T follicular helper cell (primary cell): ENCODE measurements around the gene SAP30.

ENCODE experiments used
- DNase-seq: peaks from one replicate; pipeline ENCODE4 v3.0.0-alpha.2; 2020; ENCODE audit warnings: low read depth
- total RNA-seq, 2 experiments: gene quantifications; one replicate each; lab custom pipeline; 2026; lab: John Stamatoyannopoulos, UW

SAP30 gene, protein sequence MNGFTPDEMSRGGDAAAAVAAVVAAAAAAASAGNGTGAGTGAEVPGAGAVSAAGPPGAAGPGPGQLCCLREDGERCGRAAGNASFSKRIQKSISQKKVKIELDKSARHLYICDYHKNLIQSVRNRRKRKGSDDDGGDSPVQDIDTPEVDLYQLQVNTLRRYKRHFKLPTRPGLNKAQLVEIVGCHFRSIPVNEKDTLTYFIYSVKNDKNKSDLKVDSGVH
- total RNA-seq: 5.1 to 12.6 reads per million in 2 experiments

DNA sequence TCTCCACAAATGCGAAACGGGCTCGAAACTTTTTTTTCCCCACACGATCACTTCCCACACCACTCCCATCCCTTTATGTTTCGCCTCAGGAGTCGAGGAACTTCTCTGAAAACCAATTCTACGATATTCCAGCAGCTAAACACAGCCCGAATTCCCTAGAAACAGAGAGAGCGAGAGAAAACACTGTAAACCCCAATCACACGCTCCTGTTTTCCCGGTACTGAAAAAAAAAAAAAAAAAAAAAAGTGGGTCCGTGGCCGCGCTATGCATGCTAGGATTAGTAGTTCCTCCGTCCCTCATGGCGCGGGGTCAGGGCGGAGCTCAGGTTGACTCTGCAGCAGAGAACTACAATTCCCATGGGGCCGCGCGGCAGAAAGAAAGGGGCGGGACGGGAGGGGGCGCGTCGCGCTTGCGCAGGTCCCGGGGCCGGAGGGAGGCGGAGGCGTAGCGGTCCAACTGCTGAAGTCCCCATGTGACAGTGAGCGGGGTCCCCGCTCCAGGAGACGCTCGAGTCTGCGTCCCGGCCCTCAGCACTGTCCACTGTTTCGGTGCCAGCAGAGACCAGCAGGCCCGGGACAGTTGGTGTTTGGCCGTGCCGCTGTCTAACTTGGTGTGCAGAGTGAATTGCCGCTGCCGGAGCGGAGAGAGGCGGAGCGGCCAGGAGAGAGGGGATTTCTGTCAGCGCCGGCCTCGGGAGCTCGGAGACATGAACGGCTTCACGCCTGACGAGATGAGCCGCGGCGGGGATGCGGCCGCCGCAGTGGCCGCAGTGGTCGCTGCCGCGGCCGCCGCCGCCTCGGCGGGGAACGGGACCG is at the start of gene SAP30:
Gene SAP30, plus strand, starts transcription at position 478 of the 815 bp plus-strand sequence. Its CDS starts 229 bp downstream, at position 707.
- peak; percentile 96 for DNase-seq

DNA sequence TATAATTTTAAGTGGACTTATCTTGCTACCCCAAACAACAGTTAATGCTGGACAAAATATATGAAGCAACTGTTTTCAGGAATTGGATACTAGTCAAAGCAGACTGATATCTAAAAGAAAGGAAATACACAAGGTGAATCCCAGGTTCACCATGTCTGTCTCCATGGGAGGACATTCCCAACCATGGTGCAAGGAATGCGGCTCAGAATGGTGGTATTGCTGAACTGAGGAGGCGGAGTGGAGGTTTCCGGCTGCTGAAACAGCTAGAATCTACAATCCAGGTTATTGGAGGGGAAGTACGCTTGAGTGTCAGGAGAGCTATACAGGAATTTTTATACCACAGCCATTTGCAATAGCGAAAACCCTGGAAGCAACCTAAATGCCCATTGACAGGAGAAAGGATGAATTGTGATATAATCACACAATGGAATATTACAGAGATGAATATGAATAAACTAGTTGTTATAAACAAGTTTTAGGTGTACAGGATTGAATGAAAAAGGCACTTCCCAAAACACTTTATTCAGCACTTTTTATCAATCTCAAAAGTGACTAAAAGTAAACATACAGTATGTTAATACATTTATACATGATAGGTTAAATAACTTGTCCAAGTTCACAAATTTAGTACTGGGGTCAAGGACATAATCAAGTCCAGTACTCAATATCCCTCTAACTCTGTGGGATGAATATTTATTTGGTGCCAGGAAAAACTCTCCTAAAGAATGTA is 45.6 kb upstream of the SAP30 start:
- DNase-seq: no peak

DNA sequence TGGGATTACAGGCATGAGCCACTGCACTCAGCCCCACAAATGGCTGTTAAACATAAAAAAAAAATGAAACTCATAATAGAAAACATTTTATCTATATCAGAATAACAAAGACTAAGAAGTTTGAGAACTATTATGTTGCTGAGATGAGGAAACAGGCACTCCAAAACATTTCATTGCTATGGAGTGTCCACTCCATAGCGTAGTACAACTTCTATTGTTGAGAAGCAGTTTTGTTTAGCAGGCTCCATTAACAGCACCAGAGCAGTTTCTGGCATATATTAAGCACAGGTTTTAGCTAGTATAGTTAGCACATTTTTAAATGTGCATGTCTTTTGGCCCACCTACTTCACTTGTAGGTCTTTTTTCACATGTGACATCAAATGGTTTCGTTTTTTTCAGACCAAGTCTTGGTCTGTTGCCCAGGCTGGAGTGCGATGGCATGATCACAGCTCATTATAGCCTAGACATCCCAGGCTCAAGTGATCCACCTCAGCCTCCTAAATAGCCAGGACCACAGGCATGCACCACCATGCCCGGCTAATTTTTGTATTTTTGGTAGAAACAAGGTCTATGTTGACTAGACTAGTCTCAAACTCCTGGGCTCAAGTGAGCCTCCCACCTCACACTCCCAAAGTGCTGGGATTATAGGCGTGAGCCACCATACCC is 42.4 kb upstream of the SAP30 start:
- DNase-seq: no peak

DNA sequence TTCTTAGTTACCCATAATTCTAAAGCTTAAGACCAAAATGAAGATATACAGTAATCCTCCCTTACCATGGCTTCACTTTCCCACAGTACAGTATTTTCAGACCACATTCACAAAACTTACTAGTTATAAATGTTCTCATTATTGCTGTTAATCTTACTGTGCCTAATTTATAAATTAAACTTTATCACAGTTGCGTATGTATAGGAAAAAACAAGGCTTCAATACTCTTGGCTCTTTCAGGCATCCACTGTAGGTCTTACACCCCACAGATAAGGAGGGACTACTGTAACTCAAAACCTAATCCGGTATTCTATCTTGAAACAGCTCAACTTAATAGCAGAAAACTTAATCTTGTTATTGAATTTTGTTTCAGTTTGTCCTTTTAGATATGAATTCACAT is 40.2 kb upstream of the SAP30 start:
- DNase-seq: no peak

DNA sequence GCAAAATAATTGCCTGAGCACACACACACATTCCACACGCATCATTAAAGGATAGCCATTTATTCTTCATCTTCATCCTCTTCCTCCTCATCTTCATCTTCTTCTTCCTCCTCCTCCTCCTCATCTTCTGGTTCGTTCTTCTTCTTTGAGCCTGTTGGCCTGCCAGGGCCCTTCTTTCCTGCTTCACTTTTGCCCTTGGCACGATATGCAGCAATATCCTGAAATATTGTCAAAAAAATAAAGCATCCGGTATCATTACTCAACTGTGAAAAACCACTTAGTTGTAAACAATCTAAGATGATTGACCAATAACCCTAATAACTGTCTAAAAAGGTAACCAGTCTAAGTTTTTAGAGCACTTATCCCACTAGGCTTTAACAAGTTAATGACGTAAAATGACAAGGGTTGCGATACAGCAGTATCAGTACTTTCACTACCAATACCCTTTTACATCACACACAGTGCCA is 38.7 kb upstream of the SAP30 start:
- DNase-seq: no peak

DNA sequence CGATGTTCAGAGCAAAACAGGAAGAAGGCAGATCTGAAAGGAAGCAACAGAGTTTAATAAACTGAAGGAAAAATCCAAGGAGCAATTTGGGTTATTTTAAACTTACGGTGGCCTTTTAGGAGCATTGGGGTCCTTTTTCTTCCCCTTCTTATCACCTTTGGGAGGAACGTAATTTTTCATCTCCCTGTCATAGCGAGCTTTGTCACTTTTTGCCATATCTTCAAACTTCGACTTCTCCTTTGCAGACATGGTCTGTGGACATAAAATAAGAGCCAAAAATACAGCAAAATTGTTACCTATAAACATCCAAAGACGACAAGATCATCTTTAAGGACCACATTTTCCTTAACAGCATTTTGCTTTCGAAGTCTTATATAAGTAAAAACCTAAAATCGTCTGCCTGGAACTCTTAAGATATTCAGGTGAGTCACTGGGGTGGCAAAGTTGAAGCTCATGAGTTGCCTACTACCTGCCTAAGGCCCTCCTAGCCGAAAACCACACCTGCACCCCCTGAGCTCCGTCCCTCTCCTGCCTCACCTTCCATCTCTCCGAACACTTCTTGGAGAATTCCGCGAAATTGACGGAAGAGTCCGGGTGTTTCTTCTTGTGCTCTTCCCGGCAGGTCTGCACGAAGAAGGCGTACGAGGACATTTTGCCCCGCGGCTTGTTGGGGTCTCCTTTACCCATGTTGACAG is 37.6 kb upstream of the SAP30 start:
- DNase-seq: peak; percentile 8

DNA sequence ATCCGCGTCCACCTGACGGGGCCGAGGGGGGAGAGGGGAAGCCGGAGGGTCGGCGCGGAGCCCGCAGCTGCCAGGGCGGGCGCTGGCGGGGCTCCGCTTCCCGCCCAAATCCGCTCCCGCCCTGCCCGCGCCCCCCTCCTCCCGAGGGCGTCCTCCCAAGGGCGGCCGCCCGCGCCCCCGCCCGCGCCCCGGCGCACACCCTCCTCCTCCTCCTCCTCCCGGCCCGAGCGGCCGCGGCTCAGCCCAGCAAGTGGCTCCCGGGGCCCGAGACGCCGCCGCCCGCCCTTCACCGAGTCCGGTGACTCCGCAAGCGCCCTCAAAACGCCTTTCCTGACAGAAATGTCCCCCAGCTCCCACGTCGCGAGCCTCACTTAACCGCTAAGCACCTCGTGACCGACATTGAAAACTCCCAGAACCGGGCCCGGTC is 37.1 kb upstream of the SAP30 start:
- DNase-seq: peak; percentile 33

DNA sequence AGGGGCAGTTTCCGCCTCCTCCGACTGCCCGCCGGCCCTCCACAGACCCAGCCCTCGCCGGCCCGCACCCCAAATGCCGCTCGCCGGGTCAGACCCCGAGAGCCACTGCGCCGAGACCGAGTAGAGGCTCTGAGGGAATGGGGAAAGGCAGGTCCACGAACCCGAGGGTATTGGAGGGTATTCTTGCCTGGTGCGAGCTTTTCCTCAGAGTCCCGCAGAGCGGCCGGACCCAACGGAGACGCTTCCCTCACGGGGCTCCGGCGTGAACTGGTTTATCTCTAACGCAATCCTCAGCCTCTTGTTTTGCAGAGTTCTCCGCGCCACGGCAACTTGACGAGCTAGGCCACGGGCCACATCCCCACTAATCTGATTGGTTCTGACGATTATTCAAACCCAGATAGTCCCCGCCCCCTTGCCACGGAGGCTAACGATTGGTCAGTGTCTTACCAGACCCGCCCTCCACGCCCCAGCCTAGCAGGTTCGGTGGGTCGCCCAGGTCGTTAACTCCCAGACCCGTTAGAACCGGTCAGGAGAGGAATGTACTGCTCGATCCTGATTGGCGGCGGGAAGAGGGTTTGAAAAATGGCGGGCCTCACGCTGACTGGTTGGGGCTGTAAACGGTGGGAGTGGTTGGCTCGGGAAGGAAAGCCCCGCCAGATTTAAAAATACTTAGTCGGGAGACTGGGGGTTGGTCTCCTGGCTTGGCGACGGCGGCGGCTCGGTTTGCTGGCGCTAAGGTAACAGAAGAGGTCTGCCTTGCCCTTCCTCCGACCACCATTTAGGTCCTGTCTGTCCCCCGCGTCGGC is 36.5 kb upstream of the SAP30 start, which contains the start of gene HMGB2:
Gene HMGB2, minus strand, starts transcription at position 274 of the 806 bp plus-strand sequence. CDS start 709 bp downstream, outside the sequence.
- DNase-seq: peak; percentile 99

DNA sequence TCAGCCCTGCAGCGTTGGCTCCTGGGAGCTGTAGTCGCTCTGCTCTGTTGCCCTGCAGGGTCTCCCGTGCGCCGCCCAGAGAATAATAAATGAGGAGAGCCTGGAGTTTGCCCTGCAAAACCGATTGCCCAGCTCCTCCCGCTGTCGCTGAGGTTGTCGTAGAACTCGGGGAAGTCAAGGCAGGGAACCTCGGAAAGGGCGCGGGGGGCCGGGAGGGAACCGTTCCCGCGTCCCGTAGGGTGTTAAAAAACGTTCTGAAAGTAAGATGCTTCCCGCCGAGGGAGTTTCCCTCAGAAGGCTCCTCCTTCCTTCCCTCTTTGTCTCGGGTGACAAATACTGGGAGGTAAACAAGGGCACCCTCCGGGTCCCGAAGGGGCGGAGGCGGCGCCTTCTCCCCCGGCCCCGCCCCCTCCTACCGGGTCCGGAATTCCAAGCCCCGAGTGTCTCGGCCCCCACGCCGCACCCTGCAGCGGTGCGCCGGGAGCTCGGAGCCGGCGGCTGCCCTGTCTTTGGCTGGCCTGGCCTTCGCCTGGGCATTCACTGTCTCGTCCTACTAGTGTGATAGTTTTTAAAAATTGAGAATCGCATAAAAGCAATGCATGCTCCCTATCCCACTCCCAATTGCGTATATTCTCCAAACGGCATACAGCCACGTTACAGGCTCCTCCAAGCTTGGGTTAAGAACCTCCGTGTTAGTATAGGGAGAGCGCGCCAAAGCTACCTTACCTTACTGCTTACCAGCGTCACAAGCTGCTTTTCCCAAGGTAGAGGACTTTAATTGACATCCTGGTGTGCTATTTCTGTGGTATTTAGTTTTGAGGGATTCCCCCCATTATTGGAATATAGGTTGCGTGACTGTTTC is 35.6 kb upstream of the SAP30 start:
- DNase-seq: no peak

DNA sequence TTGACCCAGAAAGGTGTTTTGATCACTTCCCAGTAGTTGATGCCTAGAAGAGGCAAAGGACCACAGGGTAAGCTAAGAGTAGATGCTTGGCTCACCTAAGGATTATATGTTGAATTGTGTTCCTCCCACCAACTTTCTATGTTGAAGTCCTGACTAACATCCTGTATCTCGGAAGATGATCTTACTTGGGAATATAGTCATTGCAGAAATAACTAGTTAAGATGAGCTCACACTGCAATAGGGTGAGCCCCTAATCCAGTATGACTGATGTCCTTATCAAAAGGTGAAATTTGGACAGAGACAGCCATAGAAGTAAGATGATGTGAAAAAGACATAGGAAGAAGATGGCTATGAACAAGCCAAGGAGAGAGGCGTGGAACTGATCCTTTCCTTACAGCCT is 33.3 kb upstream of the SAP30 start:
- no peak for DNase-seq

DNA sequence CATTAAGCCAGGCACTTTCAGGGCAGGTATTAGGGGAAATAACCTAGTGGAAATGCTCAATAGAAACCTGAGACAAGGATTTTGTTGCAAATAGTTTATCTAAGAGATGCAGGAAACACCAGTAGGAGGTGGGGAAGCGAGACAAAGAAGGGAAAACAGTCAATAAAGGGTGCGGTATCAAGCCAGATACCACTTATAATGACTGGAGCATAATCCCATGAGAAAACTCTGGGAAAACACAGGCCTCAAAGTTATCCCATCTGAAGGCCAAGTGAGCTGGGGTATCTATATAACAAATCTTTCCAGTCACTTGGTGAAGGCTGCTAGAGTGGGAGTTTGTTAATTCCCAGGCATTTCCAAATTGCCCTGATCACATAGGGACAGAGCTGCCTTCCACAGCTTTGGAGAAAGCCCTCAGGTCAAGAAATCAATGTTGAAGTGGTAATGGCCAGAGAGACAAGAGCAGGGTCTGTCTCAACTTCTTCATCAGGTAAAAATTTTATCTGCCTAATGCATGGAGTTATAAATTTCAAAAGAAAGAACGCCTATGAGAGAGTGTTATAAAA is 26.8 kb upstream of the SAP30 start:
- no peak for DNase-seq

DNA sequence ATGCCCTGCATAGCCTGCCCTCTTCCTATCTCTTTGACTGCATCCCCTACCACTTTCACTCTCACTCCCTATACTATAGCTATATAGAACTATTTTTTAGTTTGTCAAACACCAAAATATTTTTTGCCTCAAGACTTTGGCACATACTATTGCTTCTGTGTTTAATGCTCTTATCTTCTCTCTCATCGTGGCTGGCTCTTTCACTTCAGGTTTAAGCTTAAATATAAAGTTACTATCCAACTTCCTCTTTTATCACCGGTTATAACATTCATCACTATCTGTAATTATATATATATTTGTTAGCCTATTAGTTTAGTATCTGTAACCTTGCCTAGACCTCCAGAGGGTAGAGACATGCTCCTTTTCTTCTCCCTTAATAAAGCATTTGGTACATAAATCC is 25.1 kb upstream of the SAP30 start:
- no peak for DNase-seq

DNA sequence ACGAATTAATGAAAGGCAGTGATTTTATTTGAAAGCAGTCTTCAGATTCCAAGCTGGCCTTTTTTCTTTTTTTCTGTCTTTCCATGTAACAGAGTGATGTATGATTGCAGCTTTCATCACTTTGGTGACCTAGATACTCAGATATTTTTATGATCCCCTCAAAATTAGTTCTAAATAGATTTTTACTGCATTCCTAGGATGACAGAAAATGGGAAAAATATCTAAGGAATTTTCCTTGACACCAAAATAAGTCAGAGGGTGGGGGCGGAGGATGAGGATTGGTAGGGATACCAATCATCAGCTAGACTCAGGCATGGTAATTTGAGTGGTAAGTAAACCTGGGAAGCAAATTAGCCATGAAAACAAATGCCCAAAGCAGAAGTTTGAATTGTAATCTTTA is 24.7 kb upstream of the SAP30 start:
- DNase-seq: no peak

DNA sequence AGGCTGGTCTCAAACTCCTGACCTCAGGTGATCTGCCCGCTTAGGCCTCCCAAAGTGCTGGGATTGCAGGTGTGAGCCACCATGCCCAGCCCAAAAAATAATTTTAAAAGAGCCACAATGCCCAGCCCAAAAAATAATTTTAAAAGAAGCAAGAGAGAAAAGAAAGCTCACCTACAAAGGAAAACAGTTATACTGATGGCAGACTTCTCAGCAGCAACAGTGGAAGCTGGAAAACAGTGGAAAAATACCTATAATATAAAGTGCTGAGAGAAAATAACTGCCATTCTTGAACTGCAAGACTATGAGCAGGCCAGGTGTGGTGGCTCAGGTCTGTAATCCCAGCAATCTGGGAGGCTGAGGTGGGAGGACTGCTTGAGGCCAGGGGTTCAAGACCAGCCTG is 23.3 kb upstream of the SAP30 start:
- DNase-seq: no peak

DNA sequence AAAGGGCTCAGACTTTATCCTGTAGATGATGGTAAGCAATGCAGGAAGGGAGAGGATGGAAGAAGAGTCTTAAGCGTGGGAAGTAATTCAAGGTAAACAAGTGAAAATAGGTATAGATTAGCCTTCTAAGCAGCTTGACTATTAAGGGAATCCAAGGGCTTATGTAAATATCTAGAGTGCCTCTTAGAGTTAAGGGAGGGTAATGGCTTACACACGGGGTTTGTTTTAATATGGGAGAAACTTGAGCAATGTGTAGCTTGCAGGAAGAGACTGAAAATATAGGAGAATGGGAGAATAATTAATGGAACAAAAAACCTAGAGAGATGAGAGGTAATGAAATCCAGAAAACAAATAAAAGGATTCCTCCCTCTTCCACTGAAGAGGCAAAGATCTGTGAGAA is 12.8 kb upstream of the SAP30 start:
- DNase-seq: no peak

DNA sequence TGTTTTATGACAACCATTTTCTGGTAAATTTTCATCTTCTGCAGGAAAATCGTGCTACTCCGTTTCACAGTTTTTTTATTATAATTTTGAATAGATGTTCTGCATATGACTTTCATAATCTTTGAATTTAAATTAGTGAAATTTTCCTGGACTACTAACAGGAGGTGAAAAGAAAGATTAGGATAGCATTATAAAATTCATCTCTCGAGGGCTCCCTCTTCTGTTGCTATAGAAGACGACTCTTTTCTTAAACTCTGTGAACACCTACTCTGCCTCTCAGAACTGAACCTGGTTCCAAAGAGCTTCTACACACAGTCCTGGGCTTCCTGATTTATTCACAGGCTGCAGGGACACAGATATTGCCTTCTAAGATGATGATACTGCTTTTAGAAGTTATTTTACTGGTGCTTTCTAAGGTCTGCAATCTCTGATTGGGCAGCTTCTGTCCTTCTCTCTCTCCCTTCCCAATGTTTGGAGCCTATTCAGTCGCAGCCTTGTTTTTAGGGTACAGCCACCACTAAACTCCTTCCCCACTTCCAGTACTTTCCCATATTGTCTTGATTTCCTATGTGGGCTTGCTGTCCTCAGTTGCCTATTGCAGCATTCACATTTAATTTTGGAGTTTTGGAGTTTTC is 10.1 kb upstream of the SAP30 start:
- DNase-seq: no peak

DNA sequence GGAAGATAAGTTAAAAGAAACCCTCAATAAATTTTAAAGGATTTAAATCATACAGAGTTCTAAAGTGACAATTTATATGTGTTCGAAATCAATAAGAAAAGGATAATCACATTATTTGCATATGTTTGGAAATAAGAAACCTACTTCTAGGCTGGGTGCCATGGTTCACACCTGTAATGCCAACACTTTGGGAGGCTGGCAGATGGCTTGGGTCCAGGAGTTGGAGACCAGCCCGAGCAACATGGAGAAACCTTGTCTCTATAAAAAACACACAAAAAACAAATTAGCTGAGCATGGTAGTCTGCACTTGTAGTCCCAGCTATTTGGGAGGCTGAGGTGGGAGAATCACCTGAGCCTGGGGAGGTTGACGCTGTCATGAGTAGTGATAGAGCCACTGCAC is 8.1 kb upstream of the SAP30 start:
- DNase-seq: no peak

DNA sequence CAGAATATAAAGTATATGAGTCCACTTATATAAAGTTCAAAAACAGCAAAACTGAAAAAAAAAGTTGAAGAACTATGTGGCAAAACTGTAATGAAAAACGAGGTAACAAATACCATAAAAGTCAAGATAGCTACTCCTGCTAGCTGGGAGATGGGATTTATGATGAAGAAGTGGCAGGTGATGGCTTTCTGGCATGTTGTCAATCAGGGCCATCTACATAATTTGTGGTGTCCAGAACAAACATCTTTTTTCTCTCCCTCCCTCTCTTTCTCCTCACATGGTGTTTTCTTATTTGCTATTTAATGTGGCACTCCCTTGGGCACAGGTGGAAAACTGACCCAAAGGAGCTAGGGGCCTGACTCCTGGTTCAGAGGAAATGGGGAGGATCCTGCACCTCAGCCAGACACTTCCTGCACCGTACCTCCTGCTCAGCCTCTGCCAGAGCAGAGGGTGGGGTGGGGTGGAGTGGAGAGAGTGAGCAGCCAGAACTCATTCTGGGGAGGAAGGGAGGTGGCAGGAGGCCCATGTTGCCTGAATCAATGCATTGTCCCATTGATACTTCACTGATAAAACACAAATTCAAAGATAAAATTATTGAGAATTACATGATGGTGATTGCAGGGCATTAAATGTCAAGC is 5.3 kb upstream of the SAP30 start:
- DNase-seq: no peak
